SW 1271 (cell line): ENCODE data around the gene CPB1.
"Not testable (repeated sequence)": the region's sequence is repeated elsewhere in the genome, so short reads cannot be mapped to it uniquely, and the experiment has no call there.

Experiments
- DNase-seq, 2 experiments: peaks; one replicate each; lab custom pipeline; 2025; lab: John Stamatoyannopoulos, UW

The CPB1 gene

GRCh38 chr3:148827585-148827984, at the start of gene CPB1:
Gene CPB1 (plus strand): TSS chr3:148827811. CDS start chr3:148827824, 13 bp downstream.
- DNase-seq = no peak

- no peak for DNase-seq
Observed at GRCh38 chr3:148778926-148779325, 48.7 kb upstream of the CPB1 start.

GRCh38 chr3:148785026-148785425, 42.6 kb upstream of the CPB1 start:
- not testable (repeated sequence) for DNase-seq

GRCh38 chr3:148786159-148786558, 41.5 kb upstream of the CPB1 start:
- not testable (repeated sequence) for DNase-seq

- DNase-seq = no peak
Observed at GRCh38 chr3:148789146-148789545, 38.5 kb upstream of the CPB1 start.

GRCh38 chr3:148789906-148790305, 37.7 kb upstream of the CPB1 start:
- no peak for DNase-seq

GRCh38 chr3:148790370-148790769, 37.2 kb upstream of the CPB1 start:
- DNase-seq = no peak

- DNase-seq = no peak
Observed at GRCh38 chr3:148790851-148791735, 36.5 kb upstream of the CPB1 start.

GRCh38 chr3:148791920-148792319, 35.7 kb upstream of the CPB1 start:
- DNase-seq = no peak

GRCh38 chr3:148792516-148792915, 35.1 kb upstream of the CPB1 start:
- no peak for DNase-seq

- no peak for DNase-seq
Observed at GRCh38 chr3:148796799-148797198, 30.8 kb upstream of the CPB1 start.

GRCh38 chr3:148797795-148798194, 29.8 kb upstream of the CPB1 start:
- no peak for DNase-seq

GRCh38 chr3:148800414-148800813, 27.2 kb upstream of the CPB1 start:
- DNase-seq = no peak

- DNase-seq = no peak
Observed at GRCh38 chr3:148809835-148810234, 17.8 kb upstream of the CPB1 start.

GRCh38 chr3:148815316-148816110, 12.1 kb upstream of the CPB1 start:
- no peak for DNase-seq

GRCh38 chr3:148816427-148816826, 11.2 kb upstream of the CPB1 start:
- DNase-seq = no peak

- DNase-seq = no peak
Observed at GRCh38 chr3:148816981-148817525, 10.6 kb upstream of the CPB1 start.

- no peak for DNase-seq
Observed at GRCh38 chr3:148820361-148821245, 7.0 kb upstream of the CPB1 start.

GRCh38 chr3:148823026-148823425, 4.6 kb upstream of the CPB1 start:
- no peak for DNase-seq

GRCh38 chr3:148825476-148825875, 2.1 kb upstream of the CPB1 start:
- DNase-seq = no peak

- no peak for DNase-seq
Observed at GRCh38 chr3:148828136-148828690, 602 bp downstream of the CPB1 start.
